ENCODE data around the gene LIPC. TPM values are rescaled to one million over a fixed set of nuclear protein-coding genes. Genes with fewer than 3 reads are reported as not detected.

The LIPC gene
- total and polyA plus RNA-seq, 2 experiments from 2014 or later: not detected

GRCh38 chr15:58413253-58413652, 18.5 kb upstream of the LIPC start:
- H3K4me3 Mint-ChIP-seq: no peak overlapping the region
- no peak overlapping the region for H3K4me3 ChIP-seq
- no peak overlapping the region for H3K27ac Mint-ChIP-seq
- peaks cover 8% of the 10 kb centered on the region; the same call in 2 of the 3 replicates for H3K9me3 Mint-ChIP-seq
- H3K4me1 ChIP-seq (ENCODE audit: insufficient read depth): no peaks in the 10 kb centered on the region
- H4K20me1 ChIP-seq (replicated peaks; ENCODE audit: insufficient read depth): no peaks in the 10 kb centered on the region
- no peaks in the 10 kb centered on the region for H3K36me3 ChIP-seq (ENCODE audit: insufficient read depth)
- no peaks in the 10 kb centered on the region; the same call in 1 of the 2 replicates for H3K9me2 ChIP-seq (ENCODE audit: insufficient read depth)
- no peaks in the 10 kb centered on the region for H3K27me3 Mint-ChIP-seq (ENCODE audit: insufficient read depth, low read depth, poor library complexity)
- no peak overlapping the region for H2AFZ ChIP-seq
- peaks cover 2% of the 10 kb centered on the region; the same call in 1 of the 3 replicates for H3K36me3 Mint-ChIP-seq (ENCODE audit: low read depth)
- ATAC-seq (no peak), DNase-seq (ENCODE audit: low spot score) (no peak)
- no peaks in the 10 kb centered on the region for H3K27me3 ChIP-seq (ENCODE audit: insufficient read depth)
- no peak for TF ChIP-seq CREB1 (CRISPR knock-in tag; IDR thresholded peaks at IDR 0.05; ENCODE audit: low read depth)
- TF ChIP-seq JUNB (IDR thresholded peaks at IDR 0.05; ENCODE audit: unreplicated experiment): no peak
- TF ChIP-seq EZH2phosphoT487 (IDR thresholded peaks at IDR 0.05; ENCODE audit: unreplicated experiment): no peak
- TF ChIP-seq ZNF462 (CRISPR knock-in tag; IDR thresholded peaks at IDR 0.05): no peak
- TF ChIP-seq ZNF114 (CRISPR knock-in tag; IDR thresholded peaks at IDR 0.05): no peak
- TF ChIP-seq NANOG (IDR thresholded peaks at IDR 0.05; ENCODE audit: borderline replicate concordance): no peak
- TF ChIP-seq REST (IDR thresholded peaks at IDR 0.05; ENCODE audit: unreplicated experiment): no peak
- no peak for TF ChIP-seq CTCF (conservative IDR thresholded peaks at IDR 0.05; ENCODE audit: low read depth in 2 of 2)
- no peak for TF ChIP-seq ETS1 (IDR thresholded peaks at IDR 0.05)
- TF ChIP-seq ZNF331 (CRISPR knock-in tag; IDR thresholded peaks at IDR 0.05; ENCODE audit: low read depth): no peak
- no peak for TF ChIP-seq POLR2AphosphoS5 (IDR thresholded peaks at IDR 0.05; ENCODE audit: low read depth)
- no peak for TF ChIP-seq STAT1 (IDR thresholded peaks at IDR 0.05; ENCODE audit: unreplicated experiment)
- no peak for TF ChIP-seq EZH2 (IDR thresholded peaks at IDR 0.05; ENCODE audit: low read depth, unreplicated experiment)
- H3K4me1 Mint-ChIP-seq: no peaks in the 10 kb centered on the region
- H3K27ac ChIP-seq (ENCODE audit: low read depth): no peak overlapping the region
- no peaks in the 10 kb centered on the region for H3F3A ChIP-seq (replicated peaks; ENCODE audit: low read depth)
- no peaks in the 10 kb centered on the region for H3K79me2 ChIP-seq (replicated peaks; ENCODE audit: insufficient read depth)
- no peak overlapping the region for H3K4me2 ChIP-seq
